Prostate gland (tissue), 2 donors: ENCODE measurements around the gene FAP. TPM values are rescaled to one million over a fixed set of nuclear protein-coding genes. Genes with fewer than 3 reads are reported as not detected.

Experiments used
- DNase-seq: peaks from one replicate; pipeline ENCODE4 v3.0.0-alpha.2; 2019; ENCODE audit warnings: low spot score
- H3K27ac ChIP-seq, 2 donors: fragments of 200-600 bp; sonication (generic); 2 replicates each; pipeline ENCODE4 v1.5.1; 2017 to 2019
- H3K27me3 ChIP-seq: fragments of 200-600 bp; sonication (generic); replicated peaks from 2 replicates; pipeline ENCODE4 v1.5.1; 2019; ENCODE audit not compliant: insufficient read depth
- H3K36me3 ChIP-seq, 2 donors: fragments of 200-600 bp; sonication (generic); 1 replicate in 1 of 2; 2 replicates in 1 of 2; pipeline versions ENCODE4 v1.5.1 to v1.8.1; 2017 to 2019
- H3K4me1 ChIP-seq: fragments of 200-600 bp; sonication (generic); replicated peaks from 2 replicates; pipeline ENCODE4 v1.5.1; 2019
- H3K4me3 ChIP-seq, 2 donors: fragments of 200-600 bp; sonication (generic); 2 replicates each; pipeline ENCODE4 v1.5.1; 2017 to 2019
- H3K9me3 ChIP-seq: fragments of 200-600 bp; sonication (generic); 2 replicates; pipeline ENCODE4 v1.5.1; 2017
- POLR2A ChIP-seq: fragments of 450-650 bp; IDR thresholded peaks from one replicate; pipeline ENCODE4 v1.6.1; 2016; ENCODE audit warnings: antibody characterized with exemption, mild to moderate bottlenecking
- POLR2AphosphoS5 ChIP-seq: sonication (generic); formaldehyde crosslinking; IDR thresholded peaks from one replicate; pipeline ENCODE4 v1.6.1; 2017; ENCODE audit warnings: antibody characterized with exemption
- WGBS: methylation state at CpG from one replicate; pipeline ENCODE4 v1.1.5; 2018; 5-methylcytosine and 5-hydroxymethylcytosine counted together
- intact Hi-C: fragments of 100-400 bp; cut with DNase I; formaldehyde crosslinking; loops from one replicate; pipeline ENCODE4 v1.14.2; 2022
- total RNA-seq, 2 donors: library from RNA; depleted of rRNA; stranded (reverse); fragments of >200 nt; gene quantifications; one replicate each; pipeline ENCODE4 v1.1.0, GENCODE V29; 2016
- TF ChIP-seq, protein P1 (sequence below), 4 experiments: fragments of 200-600 bp in 2 of 4; fragments of 450-650 bp in 2 of 4; sonication (generic) in 2 of 4; IDR thresholded peaks; 1 replicate in 3 of 4; 2 replicates in 1 of 4; pipeline ENCODE4 v1.5.1; 2016 to 2019; ENCODE audit warnings: antibody characterized with exemption in 4 of 4, mild to moderate bottlenecking in 2 of 4, moderate library complexity in 2 of 4

The FAP gene
- total RNA-seq, 2 donors from 2014 or later: 2.0 TPM; not detected in 1

DNA sequence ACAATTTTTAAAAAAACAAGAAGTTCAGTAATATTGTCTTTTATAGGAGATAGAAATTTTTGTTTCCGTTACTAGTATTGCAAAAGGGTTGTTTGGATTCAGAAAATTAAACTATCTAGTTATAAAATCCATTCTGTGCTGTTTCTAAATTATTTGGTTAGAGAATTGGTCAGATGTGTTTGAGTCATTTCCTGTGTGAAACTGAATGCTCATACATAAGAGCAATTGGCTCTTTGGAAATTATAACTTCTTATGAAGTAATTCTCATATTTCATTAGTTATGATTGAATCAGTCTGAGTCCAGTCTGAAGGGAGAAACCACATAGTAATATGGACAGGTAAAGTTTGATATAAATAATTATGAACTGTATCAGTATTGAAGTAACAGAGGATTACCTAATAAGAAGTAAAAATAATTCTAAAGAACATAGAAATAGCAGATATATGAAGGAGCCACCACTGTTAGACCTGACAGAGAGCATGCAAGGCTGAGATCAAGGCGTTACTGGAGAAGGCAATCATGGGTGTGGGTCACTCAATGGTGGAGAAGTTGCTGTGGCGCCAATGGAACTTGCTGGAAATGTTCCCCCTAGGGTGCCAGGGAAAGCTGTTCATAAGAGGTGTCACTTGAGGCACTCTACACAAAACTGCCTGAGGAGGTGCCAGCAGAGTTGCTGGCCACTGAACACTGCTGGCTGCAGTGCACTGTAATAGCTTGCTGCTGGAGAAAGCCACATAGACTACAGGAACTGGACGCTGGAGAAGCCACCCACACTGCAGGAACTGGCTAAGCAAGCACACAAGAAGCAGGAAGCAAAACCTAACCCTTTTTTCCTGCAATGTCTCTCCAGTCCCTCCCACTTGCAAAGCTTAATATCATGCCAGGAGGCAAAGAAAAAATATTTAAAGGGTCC is 18.0 kb upstream of the FAP start:
- 67% methylated on average over 4 of the region's 4 CpGs for WGBS
- intact Hi-C loops: no loop called here
- Histone ChIP-seq H3K27ac (no peak overlapping the region), H3K27me3 (no peaks in the 10 kb centered on the region), H3K4me3 (no peak overlapping the region), H3K4me1 (no peaks in the 10 kb centered on the region), H3K9me3 (no peaks in the 10 kb centered on the region), H3K36me3 (no peaks in the 10 kb centered on the region)
- TF ChIP-seq, protein P1, sequence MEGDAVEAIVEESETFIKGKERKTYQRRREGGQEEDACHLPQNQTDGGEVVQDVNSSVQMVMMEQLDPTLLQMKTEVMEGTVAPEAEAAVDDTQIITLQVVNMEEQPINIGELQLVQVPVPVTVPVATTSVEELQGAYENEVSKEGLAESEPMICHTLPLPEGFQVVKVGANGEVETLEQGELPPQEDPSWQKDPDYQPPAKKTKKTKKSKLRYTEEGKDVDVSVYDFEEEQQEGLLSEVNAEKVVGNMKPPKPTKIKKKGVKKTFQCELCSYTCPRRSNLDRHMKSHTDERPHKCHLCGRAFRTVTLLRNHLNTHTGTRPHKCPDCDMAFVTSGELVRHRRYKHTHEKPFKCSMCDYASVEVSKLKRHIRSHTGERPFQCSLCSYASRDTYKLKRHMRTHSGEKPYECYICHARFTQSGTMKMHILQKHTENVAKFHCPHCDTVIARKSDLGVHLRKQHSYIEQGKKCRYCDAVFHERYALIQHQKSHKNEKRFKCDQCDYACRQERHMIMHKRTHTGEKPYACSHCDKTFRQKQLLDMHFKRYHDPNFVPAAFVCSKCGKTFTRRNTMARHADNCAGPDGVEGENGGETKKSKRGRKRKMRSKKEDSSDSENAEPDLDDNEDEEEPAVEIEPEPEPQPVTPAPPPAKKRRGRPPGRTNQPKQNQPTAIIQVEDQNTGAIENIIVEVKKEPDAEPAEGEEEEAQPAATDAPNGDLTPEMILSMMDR (IDR thresholded peaks at IDR 0.05): no peak
- no peak for TF ChIP-seq POLR2A
- TF ChIP-seq POLR2AphosphoS5: no peak
- no peak for DNase-seq

DNA sequence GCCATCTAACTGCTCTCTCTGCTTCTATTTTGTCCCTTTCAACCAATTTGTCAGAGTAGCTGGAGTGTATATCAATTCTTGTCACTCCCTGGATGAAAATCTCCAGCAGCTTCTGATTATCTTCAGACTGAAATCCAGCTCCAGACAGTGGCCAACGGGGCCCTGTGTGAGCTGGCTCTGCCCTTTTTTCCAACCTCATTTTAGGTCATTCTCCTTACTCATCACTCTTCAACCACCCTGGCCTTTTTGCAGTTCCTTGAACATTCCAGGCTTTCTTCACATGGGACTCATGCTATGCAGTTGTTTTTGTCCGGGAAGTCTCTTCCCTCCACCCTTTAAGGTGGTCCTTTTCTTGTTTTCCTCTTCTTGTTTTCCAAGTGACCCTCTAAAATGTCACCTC is 15.4 kb upstream of the FAP start:
- intact Hi-C loops: no loop called here

DNA sequence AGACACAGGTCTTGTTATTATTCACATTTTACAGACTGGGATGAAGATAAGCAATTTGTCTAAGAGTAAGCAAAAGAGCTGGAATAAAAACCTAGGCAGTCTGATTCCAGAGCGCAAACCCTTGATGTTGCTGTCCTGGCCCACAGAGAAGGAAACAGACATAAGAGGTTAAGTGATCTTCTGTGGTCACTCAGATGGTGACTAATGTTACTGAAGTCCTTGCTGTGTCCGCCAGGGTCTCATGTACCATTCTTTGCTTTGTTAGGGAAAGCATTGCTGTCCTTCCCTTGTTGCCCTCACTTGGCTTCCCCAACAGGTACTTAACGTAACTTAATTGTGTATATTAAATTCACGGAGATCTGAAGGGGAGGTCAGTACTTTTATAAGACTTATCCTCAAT is 14.9 kb upstream of the FAP start:
- no peaks in the 10 kb centered on the region for H3K4me1 ChIP-seq
- no peaks in the 10 kb centered on the region for H3K9me3 ChIP-seq
- no peaks in the 10 kb centered on the region for H3K27me3 ChIP-seq
- intact Hi-C loops: no loop called here
- TF ChIP-seq POLR2A (no peak), POLR2AphosphoS5 (no peak)
- TF ChIP-seq, protein P1 (IDR thresholded peaks at IDR 0.05): no peak
- no peak for DNase-seq
- 80% methylated on average over 4 of the region's 4 CpGs for WGBS
- H3K36me3 ChIP-seq: no peaks in the 10 kb centered on the region
- no peak overlapping the region for H3K27ac ChIP-seq
- no peak overlapping the region for H3K4me3 ChIP-seq

More for the DNA sequence above, 15.4 kb upstream of the FAP start:
- WGBS: 88% methylated on average over 2 of the region's 2 CpGs
- Histone ChIP-seq H3K4me3 (no peak overlapping the region), H3K9me3 (no peaks in the 10 kb centered on the region), H3K4me1 (no peaks in the 10 kb centered on the region), H3K27ac (no peak overlapping the region), H3K36me3 (no peaks in the 10 kb centered on the region), H3K27me3 (no peaks in the 10 kb centered on the region)
- no peak for DNase-seq
- TF ChIP-seq POLR2AphosphoS5 (no peak), POLR2A (no peak)
- TF ChIP-seq, protein P1 (IDR thresholded peaks at IDR 0.05): no peak

DNA sequence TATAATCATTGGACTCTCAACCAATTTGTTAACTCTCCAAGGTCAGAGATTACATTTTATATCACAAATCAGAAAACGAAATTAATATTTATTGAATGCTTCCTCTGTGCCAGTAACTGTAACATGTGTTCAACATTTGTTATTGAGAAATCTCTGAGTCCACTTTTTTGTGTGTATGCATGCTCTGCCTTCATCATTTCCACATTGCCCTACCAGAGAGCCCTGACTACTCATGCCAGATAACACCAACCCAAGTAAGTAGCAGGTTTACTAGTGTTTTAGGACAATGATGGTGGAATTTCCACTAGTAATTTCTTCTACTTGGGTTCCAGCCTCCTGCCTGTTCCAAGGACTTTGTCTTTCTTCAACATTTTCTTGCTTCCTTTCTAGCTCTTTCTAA is 14.2 kb upstream of the FAP start:
- no peak overlapping the region for H3K27ac ChIP-seq

More for the DNA sequence above, 14.2 kb upstream of the FAP start:
- H3K9me3 ChIP-seq: no peaks in the 10 kb centered on the region
- intact Hi-C loops: no loop called here
- no peaks in the 10 kb centered on the region for H3K36me3 ChIP-seq
- WGBS: 58% methylated on average over 1 of the region's 1 CpG
- no peak for DNase-seq
- no peaks in the 10 kb centered on the region for H3K4me1 ChIP-seq
- H3K27me3 ChIP-seq: no peaks in the 10 kb centered on the region
- H3K4me3 ChIP-seq: no peak overlapping the region
- TF ChIP-seq POLR2AphosphoS5 (no peak), POLR2A (no peak)
- TF ChIP-seq, protein P1 (IDR thresholded peaks at IDR 0.05): no peak
